Liver (tissue), 9 donors: ENCODE measurements around the gene STYXL2. TPM values are rescaled to one million over a fixed set of nuclear protein-coding genes. Genes with fewer than 3 reads are reported as not detected.

Experiments
- DNase-seq: peaks from one replicate; pipeline ENCODE4 v3.0.0-alpha.2; 2017; ENCODE audit warnings: low spot score
- H3K27ac ChIP-seq, 2 donors: one replicate each; pipeline ENCODE4 v1.7.0; 2013; ENCODE audit warnings: inconsistent platforms in 2 of 2, low read length in 2 of 2, control low read depth in 1 of 2, low read depth in 1 of 2, mild to moderate bottlenecking in 1 of 2
- H3K27me3 ChIP-seq, 4 donors: one replicate each; pipeline versions ENCODE4 v1.6.1 to v1.7.0; 2013; ENCODE audit warnings: low read length in 3 of 4, inconsistent platforms in 1 of 4, mild to moderate bottlenecking in 1 of 4, moderate library complexity in 1 of 4; ENCODE audit not compliant: control insufficient read depth in 4 of 4, insufficient read depth in 4 of 4
- H3K36me3 ChIP-seq, 4 donors: one replicate each; pipeline versions ENCODE4 v1.6.1 to v1.7.0; 2013; ENCODE audit warnings: low read length in 3 of 4, mild to moderate bottlenecking in 3 of 4, low read depth in 1 of 4, moderate library complexity in 1 of 4; ENCODE audit not compliant: control insufficient read depth in 4 of 4, insufficient read depth in 3 of 4
- H3K4me1 ChIP-seq, 4 donors: one replicate each; pipeline versions ENCODE4 v1.6.1 to v1.7.0; 2013; ENCODE audit warnings: low read length in 3 of 4, mild to moderate bottlenecking in 3 of 4, moderate library complexity in 1 of 4; ENCODE audit not compliant: control insufficient read depth in 4 of 4, insufficient read depth in 4 of 4
- H3K4me3 ChIP-seq, 3 donors: one replicate each; pipeline versions ENCODE4 v1.6.1 to v1.7.0; 2013; ENCODE audit warnings: low read length in 3 of 3, control low read depth in 1 of 3, low read depth in 1 of 3, mild to moderate bottlenecking in 1 of 3
- H3K9ac ChIP-seq, 2 donors: one replicate each; pipeline ENCODE4 v1.7.0; 2013; ENCODE audit warnings: low read length in 2 of 2, mild to moderate bottlenecking in 2 of 2, moderate library complexity in 2 of 2, control low read depth in 1 of 2, low read depth in 1 of 2
- H3K9me3 ChIP-seq, 4 donors: one replicate each; pipeline versions ENCODE4 v1.6.1 to v1.7.0; 2013; ENCODE audit warnings: low read length in 3 of 4; ENCODE audit not compliant: control insufficient read depth in 4 of 4
- ATF3 ChIP-seq: IDR thresholded peaks from 2 replicates; pipeline ENCODE4 v1.6.1; 2016; ENCODE audit warnings: antibody characterized with exemption
- CTCF ChIP-seq: fragments of 150-350 bp; IDR thresholded peaks from 2 replicates; pipeline ENCODE4 v1.5.1; 2017; ENCODE audit warnings: improper control_type of control experiment, low read depth, low read length; ENCODE audit not compliant: missing input control
- EGR1 ChIP-seq, 2 donors: IDR thresholded peaks; 2 replicates each; pipeline ENCODE4 v1.6.1; 2016 to 2018; ENCODE audit warnings: antibody characterized with exemption in 2 of 2, low read depth in 2 of 2
- FOXA1 ChIP-seq: IDR thresholded peaks from 2 replicates; pipeline ENCODE4 v1.6.1; 2016; ENCODE audit warnings: antibody characterized with exemption
- FOXA2 ChIP-seq: IDR thresholded peaks from 2 replicates; pipeline ENCODE4 v1.6.1; 2016; ENCODE audit warnings: antibody characterized with exemption
- GABPA ChIP-seq, 2 donors: IDR thresholded peaks in 1 of 2; conservative IDR thresholded peaks in 1 of 2; 2 replicates each; pipeline ENCODE4 v1.6.1; 2016; ENCODE audit warnings: antibody characterized with exemption in 2 of 2, mild to moderate bottlenecking in 1 of 2, moderate library complexity in 1 of 2
- HNF4A ChIP-seq, 2 donors: conservative IDR thresholded peaks; 2 replicates each; pipeline ENCODE4 v1.6.1; 2016; ENCODE audit warnings: antibody characterized with exemption in 2 of 2, mild to moderate bottlenecking in 2 of 2
- HNF4G ChIP-seq: IDR thresholded peaks from 2 replicates; pipeline ENCODE4 v1.6.1; 2016; ENCODE audit warnings: antibody characterized with exemption
- JUND ChIP-seq, 2 donors: IDR thresholded peaks; 2 replicates each; pipeline ENCODE4 v1.6.1; 2016; ENCODE audit warnings: antibody characterized with exemption in 2 of 2
- MAX ChIP-seq: IDR thresholded peaks from 2 replicates; pipeline ENCODE4 v1.6.1; 2016; ENCODE audit warnings: antibody characterized with exemption
- NR2F2 ChIP-seq: IDR thresholded peaks from 2 replicates; pipeline ENCODE4 v1.6.1; 2016; ENCODE audit warnings: antibody characterized with exemption
- RAD21 ChIP-seq, 2 donors: IDR thresholded peaks; 2 replicates each; pipeline ENCODE4 v1.6.1; 2016; ENCODE audit warnings: antibody characterized with exemption in 2 of 2, mild to moderate bottlenecking in 2 of 2
- REST ChIP-seq: IDR thresholded peaks from 2 replicates; pipeline ENCODE4 v1.6.1; 2016; ENCODE audit warnings: antibody characterized with exemption, mild to moderate bottlenecking
- RXRA ChIP-seq, 2 donors: IDR thresholded peaks; 2 replicates each; pipeline ENCODE4 v1.6.1; 2017 to 2018; ENCODE audit warnings: antibody characterized with exemption in 2 of 2, mild to moderate bottlenecking in 1 of 2
- SP1 ChIP-seq: IDR thresholded peaks from 2 replicates; pipeline ENCODE4 v1.6.1; 2018; ENCODE audit warnings: antibody characterized with exemption, mild to moderate bottlenecking
- TAF1 ChIP-seq: conservative IDR thresholded peaks from 2 replicates; pipeline ENCODE4 v1.6.1; 2016; ENCODE audit warnings: antibody characterized with exemption, mild to moderate bottlenecking
- YY1 ChIP-seq: IDR thresholded peaks from 2 replicates; pipeline ENCODE4 v1.6.1; 2016; ENCODE audit warnings: antibody characterized with exemption, mild to moderate bottlenecking
- ZBTB33 ChIP-seq: IDR thresholded peaks from 2 replicates; pipeline ENCODE4 v1.6.1; 2016; ENCODE audit warnings: antibody characterized with exemption
- WGBS: extraction: QIAGEN DNeasy Blood & Tissue Kit; methylation state at CpG from one replicate; pipeline ENCODE4 v1.1.7; 2013; 5-methylcytosine and 5-hydroxymethylcytosine counted together
- polyA plus RNA-seq, 2 donors: library from polyadenylated mRNA; stranded (reverse) in 1 of 2; unstranded in 1 of 2; fragments of 200-250 nt in 1 of 2; fragments of >200 nt in 1 of 2; fragmentation: Nextera tagmentation in 1 of 2; extraction: Ambion mirVana in 1 of 2; gene quantifications; one replicate each; pipeline versions ENCODE4 v1.2.1 to v1.2.3, GENCODE V29; 2013 to 2015
- total RNA-seq, 2 donors: library from RNA; depleted of rRNA; stranded (reverse); fragments of >200 nt; gene quantifications; one replicate each; pipeline ENCODE4 v1.2.3, GENCODE V29; 2014
- donor health status: healthy.
- donor health status: healthy.
- donor health status: healthy.
- donor health status: healthy.
- donor health status: healthy.

STYXL2 gene
- total and polyA plus RNA-seq, 4 donors = 0.28 TPM; not detected in 3

- H3K36me3 ChIP-seq = no peaks in the 10 kb centered on the region
- TF ChIP-seq HNF4A (conservative IDR thresholded peaks at IDR 0.05) = no peak
- no peak for DNase-seq
- H3K9me3 ChIP-seq = no peaks in the 10 kb centered on the region
- no peaks in the 10 kb centered on the region for H3K4me1 ChIP-seq
- H3K27me3 ChIP-seq = no peaks in the 10 kb centered on the region
- H3K4me3 ChIP-seq = no peak overlapping the region
- H3K27ac ChIP-seq = no peak overlapping the region
- no peak overlapping the region for H3K9ac ChIP-seq
These were observed 13.6 kb downstream of the STYXL2 start for GRCh38 chr1:167107456-167107855.

GRCh38 chr1:167109125-167109524 lies 15.2 kb downstream of the STYXL2 start:
- no peaks in the 10 kb centered on the region for H3K27me3 ChIP-seq
- TF ChIP-seq RAD21 (IDR thresholded peaks at IDR 0.05) (no peak), RXRA (IDR thresholded peaks at IDR 0.05) (no peak), REST (no peak), EGR1 (IDR thresholded peaks at IDR 0.05; ENCODE audit: low read depth in 2 of 2) (no peak), FOXA1 (no peak), TAF1 (no peak), HNF4A (conservative IDR thresholded peaks at IDR 0.05) (no peak), NR2F2 (no peak), FOXA2 (no peak), SP1 (no peak), HNF4G (no peak), ATF3 (no peak), CTCF (no peak), JUND (IDR thresholded peaks at IDR 0.05) (no peak), GABPA (IDR thresholded peaks at IDR 0.05 in 1 of 2, conservative IDR thresholded peaks at IDR 0.05 in 1 of 2) (no peak), YY1 (no peak), MAX (no peak), ZBTB33 (no peak)
- H3K27ac ChIP-seq = no peak overlapping the region
- no peak overlapping the region for H3K4me3 ChIP-seq
- no peak for DNase-seq
- no peak overlapping the region for H3K9ac ChIP-seq
- 49% methylated on average over 2 of the region's 2 CpGs for WGBS
- no peaks in the 10 kb centered on the region for H3K4me1 ChIP-seq
- H3K36me3 ChIP-seq = no peaks in the 10 kb centered on the region
- H3K9me3 ChIP-seq = no peaks in the 10 kb centered on the region
